Measurements from ENCODE around the gene AGMAT.

DNA sequence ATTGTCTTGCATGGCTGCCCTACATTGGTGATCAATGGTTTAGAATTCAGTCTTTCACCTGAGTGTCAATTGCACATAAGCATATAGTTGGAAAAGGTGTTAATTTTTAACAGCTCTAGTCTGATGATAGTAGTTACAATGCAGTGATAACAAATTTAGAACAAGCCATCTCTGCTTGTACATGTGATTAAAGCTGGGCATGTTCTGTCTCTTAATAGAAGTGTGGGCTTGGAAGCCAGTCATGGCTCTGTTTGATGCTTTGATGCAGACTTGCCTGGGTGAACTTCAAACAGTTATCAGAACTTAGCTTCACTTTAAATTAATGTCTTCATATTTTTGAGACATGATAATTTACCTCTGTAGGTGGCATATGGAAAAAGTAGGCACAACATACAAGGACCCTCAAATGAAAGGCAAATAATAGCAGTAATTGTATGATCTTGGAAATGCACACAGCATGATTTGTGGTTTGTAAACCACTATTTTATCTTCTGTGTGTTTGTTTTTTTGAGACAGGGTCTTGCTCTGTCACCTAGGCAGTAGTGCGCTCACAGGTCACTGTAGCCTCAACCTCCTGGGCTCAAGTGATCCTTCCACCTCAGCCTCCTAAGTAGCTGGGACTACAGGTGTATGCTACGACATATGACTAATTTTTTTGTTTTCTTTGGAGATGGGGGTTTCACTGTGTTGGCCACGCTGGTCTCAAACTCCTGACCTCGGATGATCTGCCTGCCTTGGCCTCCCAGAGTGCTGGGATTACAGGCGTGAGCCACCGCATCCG, 36.2 kb upstream of the AGMAT start:
- TF ChIP-seq, protein P1, sequence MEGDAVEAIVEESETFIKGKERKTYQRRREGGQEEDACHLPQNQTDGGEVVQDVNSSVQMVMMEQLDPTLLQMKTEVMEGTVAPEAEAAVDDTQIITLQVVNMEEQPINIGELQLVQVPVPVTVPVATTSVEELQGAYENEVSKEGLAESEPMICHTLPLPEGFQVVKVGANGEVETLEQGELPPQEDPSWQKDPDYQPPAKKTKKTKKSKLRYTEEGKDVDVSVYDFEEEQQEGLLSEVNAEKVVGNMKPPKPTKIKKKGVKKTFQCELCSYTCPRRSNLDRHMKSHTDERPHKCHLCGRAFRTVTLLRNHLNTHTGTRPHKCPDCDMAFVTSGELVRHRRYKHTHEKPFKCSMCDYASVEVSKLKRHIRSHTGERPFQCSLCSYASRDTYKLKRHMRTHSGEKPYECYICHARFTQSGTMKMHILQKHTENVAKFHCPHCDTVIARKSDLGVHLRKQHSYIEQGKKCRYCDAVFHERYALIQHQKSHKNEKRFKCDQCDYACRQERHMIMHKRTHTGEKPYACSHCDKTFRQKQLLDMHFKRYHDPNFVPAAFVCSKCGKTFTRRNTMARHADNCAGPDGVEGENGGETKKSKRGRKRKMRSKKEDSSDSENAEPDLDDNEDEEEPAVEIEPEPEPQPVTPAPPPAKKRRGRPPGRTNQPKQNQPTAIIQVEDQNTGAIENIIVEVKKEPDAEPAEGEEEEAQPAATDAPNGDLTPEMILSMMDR (IDR thresholded peaks at IDR 0.05; ENCODE audit: borderline replicate concordance, extremely low read depth, low read length, poor library complexity, severe bottlenecking) = no peak
- TF ChIP-seq EZH2 (IDR thresholded peaks at IDR 0.05; ENCODE audit: borderline replicate concordance, low read depth, low read length, severe bottlenecking) = no peak
